CD4-positive, alpha-beta T cell treated with Interleukin-12 subunit alpha and Interleukin-12 subunit beta, for 1 hour (primary cell): Measurements from ENCODE around the gene PPA2.
"Not testable (repeated sequence)": the region's sequence is repeated elsewhere in the genome, so short reads cannot be mapped to it uniquely, and the experiment has no call there.

Experiments
- DNase-seq: peaks from one replicate; pipeline ENCODE4 v3.0.0-alpha.2; 2020

PPA2 gene

DNA sequence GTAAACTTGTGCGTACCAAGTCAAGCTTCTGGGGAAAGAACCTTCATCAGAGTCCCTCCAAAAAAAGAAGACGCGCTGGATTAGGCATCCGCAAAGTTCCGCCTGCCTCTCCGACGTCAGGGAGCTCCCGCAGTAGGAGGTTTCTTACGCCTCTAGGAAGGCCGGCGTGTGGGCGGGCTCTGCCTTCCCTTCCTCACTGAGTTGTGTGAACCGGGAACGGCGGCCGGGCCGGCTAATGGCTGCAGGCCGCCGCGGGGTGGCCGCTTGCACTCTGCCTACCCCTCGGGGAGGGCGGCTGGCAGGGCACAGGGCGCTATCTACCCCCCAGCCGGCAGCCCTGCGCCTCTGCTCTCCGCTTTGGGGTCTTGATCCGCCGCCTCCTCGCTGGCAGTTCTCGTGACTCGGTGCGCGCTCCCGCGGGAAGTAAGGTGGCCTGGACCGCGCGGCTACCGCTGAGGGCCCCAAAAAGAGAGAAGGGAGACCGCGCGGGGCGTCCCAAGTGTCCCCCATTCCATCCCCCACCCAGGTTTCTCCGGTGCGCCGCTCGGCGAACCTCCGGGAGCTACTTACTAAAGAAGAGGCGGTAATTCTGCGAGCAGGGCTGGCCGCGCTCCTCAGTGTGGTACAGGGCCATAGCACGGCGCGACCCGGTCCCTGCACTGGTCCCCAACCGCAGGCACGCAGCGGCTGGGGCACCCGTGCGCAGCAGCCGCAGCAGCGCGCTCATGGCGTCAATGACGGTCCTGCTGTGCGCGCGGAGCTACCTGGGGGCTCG, at the start of gene PPA2:
Gene PPA2, minus strand, starts transcription at position 739 of the 775 bp plus-strand sequence. Its CDS starts 12 bp downstream, at position 727.
- peak; percentile 77 for DNase-seq

DNA sequence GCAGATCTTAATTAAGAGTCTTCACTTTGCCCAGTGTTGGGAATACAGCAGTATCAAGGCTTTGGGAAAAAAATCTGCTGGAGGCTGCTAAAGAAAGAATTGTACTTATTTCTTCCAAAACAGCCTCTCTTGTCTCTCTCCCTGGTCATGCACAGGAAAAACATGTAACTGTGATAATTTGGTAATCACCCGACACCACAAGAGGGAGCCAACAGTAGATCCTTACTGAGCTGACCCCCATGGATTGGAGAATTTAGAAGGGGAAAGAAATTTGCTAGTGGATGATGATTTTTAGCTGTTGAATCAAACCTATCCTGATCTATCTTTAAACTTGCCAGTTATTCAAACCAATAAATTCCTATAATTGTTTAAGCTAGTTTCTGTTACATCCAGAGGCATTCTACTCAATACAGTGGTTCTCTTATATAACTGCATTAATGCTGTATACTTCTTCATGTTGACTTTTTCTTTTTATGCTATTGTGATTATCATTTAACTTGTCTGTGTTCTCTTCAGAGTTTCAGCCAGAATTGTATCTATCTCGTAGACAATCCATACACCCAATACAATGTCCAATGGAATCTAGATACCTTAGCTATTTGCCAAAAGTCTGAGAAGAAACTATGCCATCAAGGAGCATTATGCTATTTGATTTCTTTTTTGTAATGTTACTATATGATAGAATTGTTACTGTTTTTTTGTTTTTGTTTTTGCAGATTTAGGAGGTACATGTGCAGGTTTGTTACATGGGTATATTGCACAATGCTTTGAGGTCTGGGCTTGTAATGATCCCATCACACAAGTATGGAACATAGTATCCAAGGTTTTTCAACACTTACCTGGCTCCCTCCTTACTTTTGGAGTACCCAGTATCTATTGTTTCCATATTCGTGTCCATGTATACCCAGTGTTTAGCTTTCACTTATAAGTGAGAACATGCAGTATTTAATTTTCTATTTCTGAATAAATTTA, 47.2 kb upstream of the PPA2 start:
- DNase-seq = peak; percentile 11

DNA sequence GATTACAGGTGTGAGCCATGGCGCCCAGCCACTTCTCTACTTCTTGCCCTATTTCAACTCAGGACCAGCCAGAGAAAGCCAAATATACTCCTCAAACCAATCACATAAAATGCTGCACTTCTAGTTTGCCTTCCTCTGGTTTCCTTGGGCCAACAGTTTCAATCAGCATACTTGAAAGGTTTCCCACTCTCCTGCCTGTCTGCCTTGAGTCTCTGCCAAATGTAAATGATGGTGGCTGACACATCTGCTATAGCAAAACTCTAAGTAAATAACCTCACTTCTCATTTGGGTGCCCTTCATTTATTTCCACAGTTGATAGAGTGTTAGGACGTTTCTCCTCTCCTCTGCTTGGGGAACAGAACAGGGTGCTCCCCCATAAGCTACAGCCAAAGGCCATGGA, 36.4 kb upstream of the PPA2 start:
- DNase-seq = no peak

DNA sequence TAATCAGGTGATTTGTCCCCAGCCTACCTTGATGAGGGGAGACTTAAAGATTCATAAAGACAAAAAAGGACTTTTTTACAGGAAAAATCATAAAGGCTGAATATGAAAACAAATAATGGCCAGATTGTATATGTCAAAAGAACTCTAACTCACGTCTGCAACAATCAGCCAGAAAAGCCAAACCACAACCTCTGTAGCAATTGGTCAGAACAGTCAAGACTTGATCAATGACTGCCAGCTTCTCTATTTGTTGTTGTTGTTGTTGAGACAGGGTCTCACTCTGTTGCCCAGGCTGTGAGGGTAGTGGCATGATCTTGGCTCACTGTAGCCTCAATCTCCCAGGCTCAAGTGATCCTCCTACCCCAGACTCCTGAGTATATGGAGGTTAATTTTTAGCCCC, 35.9 kb upstream of the PPA2 start:
- DNase-seq = no peak

DNA sequence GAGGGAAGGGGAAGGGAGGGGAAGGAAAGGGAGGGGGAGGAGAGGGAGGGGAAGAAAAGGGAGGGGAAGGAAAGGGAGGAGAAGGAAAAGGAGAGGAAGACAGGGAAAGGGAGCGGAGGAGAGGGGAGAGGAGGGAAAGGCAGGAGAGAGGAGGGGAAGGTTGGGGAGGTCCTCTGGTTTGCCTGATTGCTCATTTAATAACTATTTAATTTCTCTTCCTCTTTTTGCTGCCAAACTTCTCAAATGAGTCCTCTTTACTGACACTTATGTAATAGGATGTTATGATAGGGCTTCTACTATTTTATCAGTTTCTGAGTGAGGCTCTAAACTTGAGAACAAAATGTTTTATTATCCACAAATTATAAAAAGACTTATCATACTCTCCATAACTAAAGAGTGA, 35.4 kb upstream of the PPA2 start:
- DNase-seq = no peak

DNA sequence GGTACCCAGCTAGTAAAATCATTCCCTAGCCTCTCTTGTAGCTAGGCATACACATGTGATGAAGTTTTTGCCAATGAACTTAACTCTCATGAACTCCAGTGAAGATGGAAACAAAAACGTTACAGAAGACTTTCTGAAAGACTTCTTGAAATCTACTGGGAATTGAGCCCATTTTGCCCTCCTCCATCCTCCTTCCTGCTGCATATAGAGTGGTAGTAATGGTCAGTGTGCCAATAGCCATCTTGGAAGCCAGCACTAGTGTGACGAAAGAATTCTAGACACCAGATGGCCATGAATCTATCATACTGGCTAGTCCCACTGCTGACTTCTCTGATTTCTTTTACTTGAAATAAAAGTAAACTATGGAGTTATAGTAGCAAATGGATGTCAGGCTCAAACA, 30.9 kb upstream of the PPA2 start:
- no peak for DNase-seq

DNA sequence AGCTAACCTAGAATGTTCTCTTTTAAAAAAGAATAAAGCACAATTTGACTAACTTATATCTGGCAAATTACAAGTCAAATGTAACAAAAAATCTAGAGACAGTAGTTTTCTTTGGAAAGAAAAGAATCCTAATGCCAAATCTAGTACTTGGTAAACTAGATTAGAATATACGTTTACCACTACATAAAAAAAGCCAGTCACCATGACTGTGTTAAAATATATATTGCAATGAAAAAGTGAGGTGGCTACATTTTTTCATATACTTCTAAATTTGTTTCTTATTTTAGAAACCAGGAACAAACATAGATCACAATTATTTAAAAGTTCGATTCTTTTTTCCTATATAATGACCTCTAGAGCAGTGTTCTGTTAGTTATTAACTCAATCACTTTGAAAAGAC, 29.6 kb upstream of the PPA2 start:
- DNase-seq = no peak

DNA sequence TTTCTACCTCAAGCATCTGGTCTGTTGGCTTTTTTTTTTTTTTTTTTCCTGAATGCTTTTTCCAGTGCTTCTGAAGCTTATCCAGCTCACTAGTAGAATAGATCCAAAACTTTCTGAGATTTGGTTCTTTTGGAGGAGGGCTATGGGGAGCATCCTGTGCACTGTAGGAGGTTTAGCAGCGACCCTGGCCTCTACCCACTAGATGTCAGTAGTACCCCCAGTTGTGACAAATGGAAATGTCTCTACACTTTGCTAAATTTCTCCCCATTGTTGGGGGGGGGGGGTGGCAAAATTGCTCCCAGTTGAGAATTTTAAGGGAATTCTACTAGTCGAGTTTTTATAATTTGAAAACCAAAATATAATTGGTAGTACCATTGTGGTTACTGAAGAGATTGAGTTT, 23.0 kb upstream of the PPA2 start:
- DNase-seq = no peak

DNA sequence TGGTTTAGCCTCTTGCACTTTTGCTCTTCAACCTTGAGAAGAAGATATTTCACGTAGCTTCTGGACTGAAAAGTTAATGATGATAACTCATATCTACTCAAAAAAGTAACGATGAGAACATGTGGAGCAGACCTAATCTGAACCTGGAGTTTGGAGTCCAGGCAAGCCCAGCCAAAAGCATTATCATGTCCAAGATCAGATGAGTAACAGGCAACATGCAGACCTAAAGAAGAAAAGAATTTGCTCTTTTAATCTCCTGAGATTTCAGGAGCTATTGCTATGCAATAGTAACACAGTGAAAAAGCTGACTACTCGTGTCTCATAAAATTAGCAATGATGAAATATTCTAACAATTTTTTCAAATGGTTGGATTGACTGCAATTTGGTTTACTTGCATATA, 21.8 kb upstream of the PPA2 start:
- no peak for DNase-seq

DNA sequence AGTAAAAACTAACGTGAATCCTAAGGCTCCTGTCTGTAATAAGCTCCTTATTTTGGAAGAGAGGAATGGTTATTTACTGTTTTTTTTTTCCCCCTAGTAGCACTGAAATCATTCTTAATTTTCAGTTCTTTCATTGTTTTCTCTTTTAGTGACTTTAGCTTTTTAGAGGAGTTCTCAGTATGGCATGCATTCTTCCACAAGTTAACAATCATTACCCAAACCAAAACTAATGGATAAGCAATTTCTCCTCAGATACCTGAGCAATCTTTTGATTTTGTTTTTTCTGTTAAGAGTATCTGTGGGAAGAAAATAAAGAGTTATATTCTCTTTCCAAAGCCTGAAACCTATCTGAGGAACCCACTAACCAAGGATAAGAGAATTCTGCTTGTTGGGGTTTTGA, 16.7 kb upstream of the PPA2 start:
- no peak for DNase-seq

DNA sequence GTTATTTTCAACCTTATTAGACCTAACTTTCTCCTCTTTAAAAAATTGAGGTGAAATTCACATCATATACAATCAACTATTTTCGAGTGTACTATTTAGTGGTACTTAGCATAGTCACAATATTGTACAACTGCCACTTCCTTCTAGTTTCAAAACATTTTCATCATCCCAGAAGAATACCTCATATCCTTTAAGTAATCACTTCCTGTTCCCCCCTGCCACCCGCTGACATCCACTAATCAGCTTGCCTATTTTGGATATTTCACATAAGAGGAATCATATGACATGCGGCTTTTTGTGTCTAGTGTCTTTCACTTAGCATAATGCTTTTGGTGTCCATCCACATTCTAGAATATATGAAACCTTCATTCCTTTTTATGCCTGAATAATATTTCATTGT, 10.0 kb upstream of the PPA2 start:
- no peak for DNase-seq

DNA sequence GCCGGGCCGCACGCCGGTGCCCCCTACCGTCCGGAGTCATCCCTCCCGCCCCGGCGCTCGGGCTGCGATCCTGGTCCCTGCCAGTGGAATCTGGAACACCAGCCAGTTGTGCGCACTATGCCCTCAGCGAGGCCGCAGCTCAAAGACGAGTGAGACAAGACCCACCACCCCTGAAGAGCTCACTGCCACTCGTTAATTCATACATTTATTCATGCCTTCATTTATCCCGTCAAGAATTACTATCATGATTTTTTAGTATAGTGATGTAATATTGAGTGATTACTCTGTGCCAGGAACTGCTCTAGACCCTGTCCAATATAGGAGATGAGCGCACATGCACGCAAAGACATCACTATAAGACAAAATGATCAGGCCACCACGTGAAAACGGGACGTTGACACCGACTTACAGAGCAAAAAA, 247 bp upstream of the PPA2 start:
- peak; percentile 86 for DNase-seq

DNA sequence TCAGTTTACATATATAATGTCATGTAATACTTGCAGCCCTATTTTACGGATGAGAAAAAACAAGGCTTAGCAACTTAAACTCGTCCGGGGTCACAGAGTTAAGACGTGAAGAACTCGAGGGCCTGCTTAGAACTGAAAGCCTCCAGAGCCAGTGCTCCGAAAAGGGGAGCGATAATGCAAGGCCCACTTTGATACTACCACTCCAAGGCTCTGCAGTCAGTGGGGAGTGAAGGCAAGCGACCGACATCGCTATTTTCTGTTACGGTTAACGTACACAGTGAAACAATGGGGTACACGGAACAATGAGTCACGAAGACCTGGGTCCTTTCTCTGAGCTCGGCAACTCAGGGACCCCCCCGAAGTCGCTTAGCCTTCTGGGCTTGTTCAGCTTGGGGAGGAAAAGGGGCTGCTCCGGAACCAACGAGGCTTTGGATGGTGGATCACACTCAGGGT, 965 bp downstream of the PPA2 start:
- DNase-seq = no peak

DNA sequence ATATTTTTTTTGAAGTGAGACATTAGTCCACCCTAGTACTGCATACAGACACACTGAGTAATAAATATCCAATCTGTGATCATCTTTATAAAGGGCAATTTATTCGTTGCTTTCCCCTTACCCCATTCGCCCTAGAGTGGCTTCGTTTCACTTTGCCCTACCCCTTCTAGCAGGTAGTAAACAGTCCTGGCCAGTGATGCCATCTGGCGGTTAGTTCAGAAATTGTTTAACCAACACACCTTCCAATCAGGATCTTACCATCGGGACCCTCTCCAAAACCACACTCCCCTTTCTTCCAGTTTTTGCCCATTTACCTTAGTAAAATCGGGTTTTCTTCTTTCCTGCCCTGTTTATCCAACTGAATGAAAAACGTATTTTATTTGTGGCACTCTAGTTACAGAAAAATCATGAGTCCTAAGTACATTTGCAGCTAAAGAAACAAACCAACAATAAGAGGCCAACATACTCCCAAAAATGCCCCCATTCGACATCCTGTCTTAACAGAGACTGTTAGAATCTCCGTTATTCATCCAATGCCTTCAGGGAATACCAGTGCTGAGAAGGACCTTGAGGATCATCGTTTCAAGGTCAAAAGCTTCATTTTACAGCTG, 2.2 kb downstream of the PPA2 start:
- peak; percentile 84 for DNase-seq

DNA sequence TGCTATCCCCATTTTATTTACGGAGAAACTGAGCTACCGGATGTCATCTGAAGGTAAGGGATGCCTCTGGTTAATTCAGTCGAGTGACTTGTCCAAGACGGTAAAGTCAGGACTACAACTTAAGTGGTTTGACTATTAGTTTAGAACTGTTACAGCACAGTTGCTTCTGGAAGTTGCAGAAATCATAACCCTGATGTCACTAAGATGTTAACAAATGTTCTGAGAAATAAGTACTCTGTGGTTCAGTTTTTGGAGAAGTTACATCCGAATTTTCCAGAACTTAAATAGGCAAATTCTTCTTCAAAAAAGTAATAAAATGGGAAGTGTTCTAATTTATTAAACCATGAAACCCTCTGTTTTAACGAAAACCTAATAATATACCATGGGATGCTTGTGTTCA, 3.1 kb downstream of the PPA2 start:
- DNase-seq = no peak

DNA sequence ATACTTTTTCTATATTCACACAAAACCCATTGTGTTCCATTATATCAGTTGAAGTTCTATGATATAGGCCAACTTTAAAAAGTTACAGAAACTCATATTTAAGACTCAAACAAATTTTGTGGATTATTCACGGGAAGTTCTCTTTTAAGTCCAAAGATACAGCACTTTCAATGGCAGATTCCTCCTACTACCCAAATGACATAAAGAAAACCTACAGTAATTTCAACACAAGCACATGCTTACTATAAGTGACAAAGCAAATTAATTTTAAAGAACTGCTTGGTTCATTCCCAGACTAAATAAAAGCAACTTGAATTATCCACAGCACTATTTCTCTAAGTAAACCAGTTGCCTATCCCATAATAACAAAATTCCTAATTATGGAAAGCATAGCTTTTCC, 4.1 kb downstream of the PPA2 start:
- DNase-seq = no peak

DNA sequence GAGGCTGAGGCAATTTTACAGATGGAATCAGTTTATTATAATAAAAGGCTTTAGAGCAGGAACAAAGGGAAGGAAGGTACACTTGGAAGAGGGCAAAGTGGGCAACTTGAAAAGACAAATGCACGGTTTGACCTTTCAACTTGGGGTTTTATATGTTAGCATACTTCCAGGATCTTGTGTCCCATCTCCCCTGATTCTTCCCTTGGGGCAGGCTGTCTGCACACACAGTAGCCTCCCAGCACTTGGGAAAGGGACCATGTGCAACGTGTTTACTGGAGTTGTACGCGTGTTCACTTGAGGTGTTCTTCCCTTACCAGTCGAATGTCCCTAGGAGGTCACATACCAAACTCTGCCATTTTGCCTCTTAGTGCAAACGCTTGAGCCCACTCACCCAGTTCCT, 7.3 kb downstream of the PPA2 start:
- DNase-seq = no peak

DNA sequence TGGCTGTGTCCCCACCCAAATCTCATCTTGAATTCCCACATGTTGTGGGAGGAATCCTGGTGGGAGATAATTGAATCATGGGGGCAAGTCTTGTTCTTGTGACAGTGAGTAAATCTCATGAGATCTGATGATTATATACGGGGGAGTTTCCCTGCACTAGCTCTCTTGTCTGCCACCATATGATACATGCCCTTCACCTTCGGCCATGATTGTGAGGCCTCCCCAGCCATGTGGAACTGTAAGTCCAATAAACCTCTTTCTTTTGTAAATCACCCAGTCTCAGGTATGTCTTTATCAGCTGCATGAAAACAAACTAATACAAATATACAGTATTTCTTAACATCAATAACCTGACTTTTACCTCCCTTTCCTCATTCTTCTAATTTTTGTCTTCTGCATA, 9.3 kb downstream of the PPA2 start:
- not testable (repeated sequence) for DNase-seq

DNA sequence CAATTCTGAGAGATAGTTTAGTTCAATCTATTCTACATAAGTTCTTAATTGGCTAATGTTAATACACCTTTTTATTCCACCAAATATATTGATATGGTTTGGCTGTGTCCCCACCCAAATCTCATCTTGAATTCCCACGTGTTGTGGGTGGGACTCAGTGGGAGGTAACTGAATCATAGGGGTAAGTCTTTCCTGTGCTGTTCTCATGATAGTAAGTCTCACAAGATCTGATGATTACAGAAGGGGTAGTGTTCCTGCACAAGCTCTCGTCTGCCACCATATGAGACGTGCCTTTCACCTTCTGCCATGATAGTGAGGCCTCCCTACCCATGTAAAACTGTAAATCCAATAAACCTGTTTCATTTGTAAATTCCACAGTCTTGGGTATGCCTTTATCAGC, 11.3 kb downstream of the PPA2 start:
- DNase-seq = no peak

DNA sequence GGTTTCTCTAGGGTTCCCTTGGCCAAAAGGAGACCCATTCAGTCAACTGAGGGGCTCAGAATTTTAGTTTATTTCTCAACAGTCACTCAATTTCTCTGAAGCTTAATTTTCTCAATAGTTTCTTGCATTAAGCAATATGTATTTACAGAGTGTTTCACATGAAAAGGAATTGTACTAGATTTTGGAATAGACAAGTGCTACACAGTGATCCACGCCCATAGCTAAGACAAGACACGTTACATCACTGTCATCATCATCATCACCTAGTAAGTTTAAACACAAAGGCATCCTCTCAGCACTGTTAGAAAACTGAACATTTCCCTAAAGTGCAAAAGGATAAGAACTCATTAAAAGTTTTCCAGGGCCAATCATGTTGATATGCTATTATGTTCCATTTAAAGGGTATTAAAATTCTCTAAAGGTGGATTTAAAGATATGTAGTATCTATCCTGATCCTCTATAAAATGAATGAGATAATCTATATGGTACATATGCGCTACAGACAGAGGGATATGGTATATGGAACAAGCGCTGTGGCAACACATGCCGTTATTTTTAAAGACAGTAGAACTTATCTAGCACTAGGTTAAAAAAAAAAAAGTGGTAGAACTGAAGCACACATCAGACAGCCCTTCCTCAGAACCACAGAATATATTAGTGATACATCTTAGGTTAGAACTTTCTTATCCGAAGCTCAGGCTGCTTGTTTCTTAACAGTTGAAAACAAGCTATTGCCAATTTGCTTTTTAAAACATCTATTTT, 12.1 kb downstream of the PPA2 start:
- DNase-seq = no peak

DNA sequence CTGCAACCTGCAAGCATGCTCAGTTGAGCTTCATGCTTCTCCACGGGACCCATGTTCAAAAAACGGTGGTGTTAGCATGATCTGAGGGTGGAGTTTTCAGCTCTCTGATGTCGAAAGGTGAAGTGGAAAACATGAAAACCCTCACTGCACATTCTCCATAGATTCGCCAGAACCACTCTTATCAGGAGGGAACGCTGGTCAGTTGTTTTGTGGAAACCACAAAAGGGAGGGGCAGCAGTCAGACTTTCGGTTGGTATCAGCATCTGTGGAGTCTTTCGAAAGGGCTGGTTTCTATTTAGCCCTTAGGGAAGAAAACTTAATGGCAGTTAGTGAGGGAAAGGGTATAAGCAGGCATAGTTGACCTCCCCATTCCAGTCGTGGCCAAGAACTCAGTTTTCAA, 12.6 kb downstream of the PPA2 start:
- no peak for DNase-seq

DNA sequence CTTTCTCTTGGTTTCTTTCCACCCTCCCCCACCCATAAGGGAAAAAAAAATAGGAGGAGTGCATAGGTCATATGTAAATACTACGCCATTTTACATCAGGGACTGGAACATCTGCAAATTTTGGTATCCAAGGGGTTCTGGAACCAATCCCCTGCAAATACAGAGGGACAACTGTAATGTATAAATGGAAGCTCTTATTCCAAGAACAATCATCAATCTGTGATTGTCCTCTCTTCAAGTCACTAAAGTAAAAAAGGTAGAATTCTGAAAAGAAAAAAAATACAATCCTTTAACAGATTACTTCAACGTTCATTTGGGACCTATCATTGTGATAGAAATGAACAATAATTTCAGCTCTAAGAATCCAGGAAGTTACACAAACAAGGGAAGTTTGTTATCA, 13.6 kb downstream of the PPA2 start:
- DNase-seq = no peak

DNA sequence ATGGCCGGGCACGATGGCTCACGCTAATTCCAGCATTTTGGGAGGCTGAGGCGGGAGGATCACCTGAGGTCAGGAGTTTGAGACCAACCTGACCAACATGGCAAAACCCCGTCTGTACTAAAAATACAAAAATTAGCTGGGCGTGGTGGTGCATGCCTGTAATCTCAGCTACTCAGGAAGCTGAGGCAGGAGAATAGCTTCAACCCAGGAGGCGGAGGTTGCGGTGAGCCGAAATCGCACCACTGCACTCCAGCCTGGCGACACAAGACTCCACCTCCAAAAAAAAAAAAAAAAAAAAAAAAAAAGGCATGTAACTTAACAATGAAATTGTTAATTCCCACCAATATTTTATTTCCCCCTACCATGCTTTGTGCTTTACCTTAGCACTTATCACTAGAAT, 15.3 kb downstream of the PPA2 start:
- DNase-seq = not testable (repeated sequence)
